Measurements from ENCODE around the gene ZNF839. TPM values are rescaled to one million over a fixed set of nuclear protein-coding genes. Genes with fewer than 3 reads are reported as not detected.
A peak's percentile ranks its signal among the peaks of the same experiment; 100 is the strongest.

ZNF839 gene
- total and polyA plus RNA-seq, 2 of the 4 experiments (the other 2 are of a cell fraction) = 5.7 to 10.7 TPM

- H3K9me1 ChIP-seq (ENCODE audit: insufficient read depth, low read length) = peaks cover 9% of the 10 kb centered on the region; the same call in 1 of the 2 replicates
- TF ChIP-seq CEBPB (IDR thresholded peaks at IDR 0.05; ENCODE audit: low read depth, low read length) = peak; percentile 54
- no peak for TF ChIP-seq RFX5 (IDR thresholded peaks at IDR 0.05; ENCODE audit: low read depth, low read length)
- no peak for TF ChIP-seq POLR2A (IDR thresholded peaks at IDR 0.05; ENCODE audit: low read depth, low read length)
- TF ChIP-seq NFE2L2 (IDR thresholded peaks at IDR 0.05; ENCODE audit: low read depth, low read length) = no peak
- no peak overlapping the region for H3K9ac ChIP-seq (ENCODE audit: low read depth, low read length)
- peaks cover 12 to 33% of the 10 kb centered on the region in 2 experiments; a peak in 3 of 4 replicates for H3K79me1 ChIP-seq (ENCODE audit: low read depth in 1 of 2, low read length in 2 of 2)
- H3K4me2 ChIP-seq (ENCODE audit: low read depth, low read length) = no peak overlapping the region
- dilution Hi-C loops (cut with HindIII; ENCODE audit: low sequenced_read_pairs, unreplicated experiment) (no loop called here), in situ Hi-C loops (cut with MboI; ENCODE audit: low sequenced_read_pairs) (no loop called here), intact Hi-C loops (cut with micrococcal nuclease) (no loop called here)
- H2AK9ac ChIP-seq (replicated peaks; ENCODE audit: low read depth, low read length, poor library complexity) = no peak overlapping the region
- H2AFZ ChIP-seq (replicated peaks; ENCODE audit: low read length, poor library complexity) = no peak overlapping the region
- H2BK15ac ChIP-seq (ENCODE audit: low read depth, low read length) = no peak overlapping the region
- H3K4me1 ChIP-seq (ENCODE audit: control insufficient read depth, insufficient read depth, low read length) = no peaks in the 10 kb centered on the region
- 94% methylated on average over 4 of the region's 9 CpGs; no CpG with 5 or more reads in 1 of the 2 experiments for WGBS, 2 experiments (ENCODE audit: extremely low coverage in 2 of 2, insufficient read length in 1 of 2)
- no TSS peak for BruUV-seq (replicated peaks)
- no peak overlapping the region for H3K4me3 ChIP-seq (ENCODE audit: insufficient read depth, low read depth, low read length)
- H2BK20ac ChIP-seq (ENCODE audit: low read depth, low read length) = no peak overlapping the region
- no peak overlapping the region for H3K14ac ChIP-seq (replicated peaks; ENCODE audit: low read depth, low read length)
- ATAC-seq (ENCODE audit: low read depth) (no peak), DNase-seq (no peak)
- no peak overlapping the region for H4K91ac ChIP-seq (ENCODE audit: insufficient read depth, low read depth, low read length)
- H3K36me3 ChIP-seq (ENCODE audit: control insufficient read depth, insufficient read depth, low read length) = peaks cover 14% of the 10 kb centered on the region
- no peak overlapping the region for H3K18ac ChIP-seq (ENCODE audit: low read depth, low read length)
- CTCF ChIA-PET = no interaction called here
- no peaks in the 10 kb centered on the region for H3K27me3 ChIP-seq (ENCODE audit: control insufficient read depth, insufficient read depth, low read length)
- no peak overlapping the region for H2AK5ac ChIP-seq (ENCODE audit: low read depth, low read length)
- no peak overlapping the region for H2BK120ac ChIP-seq (ENCODE audit: low read depth, low read length)
- peaks cover 9% of the 10 kb centered on the region; the same call in 1 of the 2 replicates for H4K20me1 ChIP-seq (ENCODE audit: insufficient read depth, low read length)
- H3K56ac ChIP-seq (ENCODE audit: extremely low read depth, insufficient read depth, low read length) = no peak overlapping the region
- H3K9me3 ChIP-seq (ENCODE audit: control insufficient read depth, insufficient read depth, low read length) = no peaks in the 10 kb centered on the region
- no peak overlapping the region for H4K5ac ChIP-seq (ENCODE audit: low read depth, low read length)
- no peak overlapping the region for H3K4ac ChIP-seq (ENCODE audit: low read depth, low read length)
- no peak overlapping the region for H2BK5ac ChIP-seq (ENCODE audit: low read depth, low read length, poor library complexity, severe bottlenecking)
- no peak overlapping the region for H4K8ac ChIP-seq (ENCODE audit: low read depth in 2 of 2, low read length in 2 of 2)
- H3K27ac ChIP-seq (ENCODE audit: insufficient read depth, low read length) = no peak overlapping the region
- H3K23ac ChIP-seq (ENCODE audit: low read depth, low read length) = no peak overlapping the region
- POLR2A ChIA-PET (ENCODE audit: unreplicated experiment) = no interaction called here
These were observed 59.3 kb downstream of the ZNF839 start for GRCh38 chr14:102378830-102379229.

Measured in IMR-90 (cell line).